Testis (tissue), 2 donors: ENCODE results near the gene DDN.

ENCODE experiments used
- CTCF ChIP-seq, 3 experiments: fragments of 450-650 bp in 2 of 3; fragments of 200-600 bp in 1 of 3; sonication (generic) in 1 of 3; IDR thresholded peaks; one replicate each; pipeline ENCODE4 v1.5.1; 2016 to 2019; ENCODE audit warnings: antibody characterized with exemption in 3 of 3, mild to moderate bottlenecking in 2 of 3, moderate library complexity in 1 of 3
- POLR2A ChIP-seq: fragments of 450-650 bp; IDR thresholded peaks from one replicate; pipeline ENCODE4 v1.6.1; 2017; ENCODE audit warnings: antibody characterized with exemption, mild to moderate bottlenecking, moderate library complexity

DNA sequence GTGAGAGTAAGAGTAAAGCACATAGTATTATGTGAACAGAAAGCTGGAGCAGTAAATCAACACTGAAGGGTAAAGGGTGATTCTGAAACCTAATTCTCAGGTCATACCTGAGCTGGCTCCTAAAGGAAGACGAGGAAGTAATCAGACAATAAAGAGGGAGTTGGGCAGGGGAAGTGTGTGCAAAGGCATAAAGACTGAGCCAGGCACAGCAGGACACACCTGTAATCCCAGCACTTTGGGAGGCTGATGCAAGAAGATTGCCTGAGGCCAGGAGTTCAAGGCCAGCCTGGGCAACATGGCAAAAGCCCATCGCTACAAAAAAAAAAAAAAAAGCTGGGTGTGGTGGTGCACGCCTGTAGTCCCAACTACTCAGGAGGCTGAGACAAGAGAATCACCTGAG, 51.4 kb downstream of the DDN start:
- TF ChIP-seq CTCF (IDR thresholded peaks at IDR 0.05), result no peak
- no peak for TF ChIP-seq POLR2A
